ENCODE results near the gene ANKRD36.
"Not testable (repeated sequence)": the region's sequence is repeated elsewhere in the genome, so short reads cannot be mapped to it uniquely, and the experiment has no call there.

DNA sequence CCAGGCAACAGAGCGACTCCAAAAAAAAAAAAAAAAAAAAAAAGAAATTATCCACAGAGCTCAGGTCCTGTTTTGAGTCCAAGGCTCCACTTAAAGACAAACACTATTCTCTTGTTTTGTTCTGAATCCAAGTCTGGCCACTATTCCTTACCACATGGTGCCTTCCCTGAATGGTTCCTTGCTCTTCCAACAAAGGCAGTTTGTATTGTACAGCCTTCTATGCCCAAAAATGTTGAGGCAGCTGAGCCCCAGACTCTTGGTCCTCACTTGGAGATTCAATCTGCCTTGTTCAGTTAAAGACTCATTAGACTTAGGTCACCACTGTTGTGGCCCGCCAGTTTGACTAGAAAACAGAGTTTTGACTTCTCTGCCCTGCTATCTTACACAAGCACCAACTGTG lies 20.0 kb upstream of the ANKRD36 start:
- TF ChIP-seq, protein P1, sequence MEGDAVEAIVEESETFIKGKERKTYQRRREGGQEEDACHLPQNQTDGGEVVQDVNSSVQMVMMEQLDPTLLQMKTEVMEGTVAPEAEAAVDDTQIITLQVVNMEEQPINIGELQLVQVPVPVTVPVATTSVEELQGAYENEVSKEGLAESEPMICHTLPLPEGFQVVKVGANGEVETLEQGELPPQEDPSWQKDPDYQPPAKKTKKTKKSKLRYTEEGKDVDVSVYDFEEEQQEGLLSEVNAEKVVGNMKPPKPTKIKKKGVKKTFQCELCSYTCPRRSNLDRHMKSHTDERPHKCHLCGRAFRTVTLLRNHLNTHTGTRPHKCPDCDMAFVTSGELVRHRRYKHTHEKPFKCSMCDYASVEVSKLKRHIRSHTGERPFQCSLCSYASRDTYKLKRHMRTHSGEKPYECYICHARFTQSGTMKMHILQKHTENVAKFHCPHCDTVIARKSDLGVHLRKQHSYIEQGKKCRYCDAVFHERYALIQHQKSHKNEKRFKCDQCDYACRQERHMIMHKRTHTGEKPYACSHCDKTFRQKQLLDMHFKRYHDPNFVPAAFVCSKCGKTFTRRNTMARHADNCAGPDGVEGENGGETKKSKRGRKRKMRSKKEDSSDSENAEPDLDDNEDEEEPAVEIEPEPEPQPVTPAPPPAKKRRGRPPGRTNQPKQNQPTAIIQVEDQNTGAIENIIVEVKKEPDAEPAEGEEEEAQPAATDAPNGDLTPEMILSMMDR (IDR thresholded peaks at IDR 0.05; ENCODE audit: low read depth, low read length), result not testable (repeated sequence)
- TF ChIP-seq POLR2A (IDR thresholded peaks at IDR 0.05; ENCODE audit: extremely low read depth, insufficient read length), result not testable (repeated sequence)
